ENCODE data around the gene INSL3.

Gene INSL3

GRCh38 chr19:17806945-17807344, 14.4 kb downstream of the INSL3 start:
- H3K79me1 ChIP-seq (ENCODE audit: low read depth, low read length), result no peaks in the 10 kb centered on the region
- H3K18ac ChIP-seq (ENCODE audit: low read length), result no peak overlapping the region
- H3K4ac ChIP-seq (ENCODE audit: low read length), result no peak overlapping the region
- no peak overlapping the region for H4K8ac ChIP-seq (ENCODE audit: low read depth, low read length)
- no peak overlapping the region for H2BK15ac ChIP-seq (ENCODE audit: low read length)
- H3K9ac ChIP-seq (ENCODE audit: low read depth, low read length, poor library complexity), result peak overlapping the region; percentile 21
- DNase-seq (ENCODE audit: low spot score), result no peak
- no peak overlapping the region for H2BK120ac ChIP-seq (ENCODE audit: low read depth, low read length)
- H3K23ac ChIP-seq (ENCODE audit: low read depth, low read length, poor library complexity), result no peak overlapping the region
- no peak overlapping the region for H4K91ac ChIP-seq (ENCODE audit: low read depth, low read length, poor library complexity)
- H3K14ac ChIP-seq (ENCODE audit: low read length), result no peak overlapping the region
- H3K4me2 ChIP-seq (ENCODE audit: insufficient read depth, low read length, poor library complexity, severe bottlenecking), result no peak overlapping the region
- no peaks in the 10 kb centered on the region for H3K9me3 ChIP-seq (replicated peaks in 1 of 2; ENCODE audit: control insufficient read depth in 2 of 2, insufficient read depth in 1 of 2, low read depth in 1 of 2, low read length in 2 of 2)
- no peak overlapping the region for H2AK5ac ChIP-seq (ENCODE audit: low read depth, low read length)
- WGBS, 2 donors (ENCODE audit: extremely low coverage in 2 of 2, insufficient read length in 2 of 2, insufficient replicate concordance in 1 of 2), result no CpG with 5 or more reads among the region's 3 CpGs
- no peak overlapping the region for H2AFZ ChIP-seq (ENCODE audit: low read length)
- peaks cover 0 to 16% (median 0%) of the 10 kb centered on the region in 3 experiments for H3K27me3 ChIP-seq (ENCODE audit: control insufficient read depth in 3 of 3, insufficient read depth in 3 of 3, low read depth in 1 of 3, low read length in 3 of 3)
- no peaks in the 10 kb centered on the region for H3K4me1 ChIP-seq (ENCODE audit: control insufficient read depth in 2 of 2, insufficient read depth in 1 of 2, low read depth in 1 of 2, low read length in 2 of 2)
- H2BK5ac ChIP-seq (ENCODE audit: low read length), result no peak overlapping the region
- H3K27ac ChIP-seq (replicated peaks; ENCODE audit: low read length), result no peak overlapping the region
- no peak overlapping the region for H2BK12ac ChIP-seq (ENCODE audit: low read length)
- no peak overlapping the region for H3K4me3 ChIP-seq (ENCODE audit: low read length in 2 of 2)
- H3K36me3 ChIP-seq (replicated peaks in 1 of 2; ENCODE audit: control insufficient read depth in 2 of 2, insufficient read depth in 2 of 2, low read length in 2 of 2), result no peaks in the 10 kb centered on the region

GRCh38 chr19:17805427-17805826, 15.9 kb downstream of the INSL3 start:
- Histone ChIP-seq H3K4me1 (ENCODE audit: control insufficient read depth in 2 of 2, insufficient read depth in 1 of 2, low read depth in 1 of 2, low read length in 2 of 2) (no peaks in the 10 kb centered on the region), H3K4me2 (ENCODE audit: insufficient read depth, low read length, poor library complexity, severe bottlenecking) (no peak overlapping the region), H2AK5ac (ENCODE audit: low read depth, low read length) (peak overlapping the region; percentile 28), H3K14ac (ENCODE audit: low read length) (no peak overlapping the region), H3K79me1 (ENCODE audit: low read depth, low read length) (no peaks in the 10 kb centered on the region), H3K4ac (ENCODE audit: low read length) (no peak overlapping the region), H2BK12ac (ENCODE audit: low read length) (no peak overlapping the region), H4K8ac (ENCODE audit: low read depth, low read length) (no peak overlapping the region), H2BK120ac (ENCODE audit: low read depth, low read length) (no peak overlapping the region), H3K9me3 (replicated peaks in 1 of 2; ENCODE audit: control insufficient read depth in 2 of 2, insufficient read depth in 1 of 2, low read depth in 1 of 2, low read length in 2 of 2) (no peaks in the 10 kb centered on the region), H2BK5ac (ENCODE audit: low read length) (no peak overlapping the region), H2AFZ (ENCODE audit: low read length) (no peak overlapping the region), H3K23ac (ENCODE audit: low read depth, low read length, poor library complexity) (no peak overlapping the region), H3K18ac (ENCODE audit: low read length) (no peak overlapping the region), H3K9ac (ENCODE audit: low read depth, low read length, poor library complexity) (no peak overlapping the region), H3K36me3 (replicated peaks in 1 of 2; ENCODE audit: control insufficient read depth in 2 of 2, insufficient read depth in 2 of 2, low read length in 2 of 2) (no peaks in the 10 kb centered on the region), H4K91ac (ENCODE audit: low read depth, low read length, poor library complexity) (no peak overlapping the region), H3K27me3 (ENCODE audit: control insufficient read depth in 3 of 3, insufficient read depth in 3 of 3, low read depth in 1 of 3, low read length in 3 of 3) (peaks cover 0 to 15% (median 0%) of the 10 kb centered on the region in 3 experiments), H2BK15ac (ENCODE audit: low read length) (no peak overlapping the region), H3K4me3 (ENCODE audit: low read length in 2 of 2) (peak overlapping the region in 1 of 2 donors; percentile 23), H3K27ac (replicated peaks; ENCODE audit: low read length) (no peak overlapping the region)
- WGBS, 2 donors (ENCODE audit: extremely low coverage in 2 of 2, insufficient read length in 2 of 2, insufficient replicate concordance in 1 of 2), result no CpG with 5 or more reads among the region's 4 CpGs
- DNase-seq (ENCODE audit: low spot score), result no peak

GRCh38 chr19:17803264-17803896, 17.9 kb downstream of the INSL3 start:
- H3K27ac ChIP-seq (replicated peaks; ENCODE audit: low read length), result no peak overlapping the region
- H3K79me1 ChIP-seq (ENCODE audit: low read depth, low read length), result no peaks in the 10 kb centered on the region
- H4K91ac ChIP-seq (ENCODE audit: low read depth, low read length, poor library complexity), result no peak overlapping the region
- H3K14ac ChIP-seq (ENCODE audit: low read length), result peak overlapping the region; percentile 71
- H2AK5ac ChIP-seq (ENCODE audit: low read depth, low read length), result peak overlapping the region; percentile 56
- H3K9ac ChIP-seq (ENCODE audit: low read depth, low read length, poor library complexity), result peak overlapping the region; percentile 30
- H2BK15ac ChIP-seq (ENCODE audit: low read length), result no peak overlapping the region
- H2BK5ac ChIP-seq (ENCODE audit: low read length), result no peak overlapping the region
- no peak overlapping the region for H3K4me3 ChIP-seq (ENCODE audit: low read length in 2 of 2)
- no peak overlapping the region for H3K4me2 ChIP-seq (ENCODE audit: insufficient read depth, low read length, poor library complexity, severe bottlenecking)
- no peak overlapping the region for H2BK12ac ChIP-seq (ENCODE audit: low read length)
- no peaks in the 10 kb centered on the region for H3K36me3 ChIP-seq (replicated peaks in 1 of 2; ENCODE audit: control insufficient read depth in 2 of 2, insufficient read depth in 2 of 2, low read length in 2 of 2)
- peaks cover 0 to 18% (median 0%) of the 10 kb centered on the region in 3 experiments for H3K27me3 ChIP-seq (ENCODE audit: control insufficient read depth in 3 of 3, insufficient read depth in 3 of 3, low read depth in 1 of 3, low read length in 3 of 3)
- peak overlapping the region; percentile 31 for H3K23ac ChIP-seq (ENCODE audit: low read depth, low read length, poor library complexity)
- peak overlapping the region; percentile 87 for H3K18ac ChIP-seq (ENCODE audit: low read length)
- no CpG with 5 or more reads among the region's 14 CpGs for WGBS, 2 donors (ENCODE audit: extremely low coverage in 2 of 2, insufficient read length in 2 of 2, insufficient replicate concordance in 1 of 2)
- H3K9me3 ChIP-seq (replicated peaks in 1 of 2; ENCODE audit: control insufficient read depth in 2 of 2, insufficient read depth in 1 of 2, low read depth in 1 of 2, low read length in 2 of 2), result no peaks in the 10 kb centered on the region
- no peak overlapping the region for H2AFZ ChIP-seq (ENCODE audit: low read length)
- no peak overlapping the region for H2BK120ac ChIP-seq (ENCODE audit: low read depth, low read length)
- DNase-seq (ENCODE audit: low spot score), result no peak
- H3K4me1 ChIP-seq (ENCODE audit: control insufficient read depth in 2 of 2, insufficient read depth in 1 of 2, low read depth in 1 of 2, low read length in 2 of 2), result no peaks in the 10 kb centered on the region
- H4K8ac ChIP-seq (ENCODE audit: low read depth, low read length), result no peak overlapping the region
- no peak overlapping the region for H3K4ac ChIP-seq (ENCODE audit: low read length)

- Histone ChIP-seq H3K4me3 (ENCODE audit: low read length in 2 of 2) (peak overlapping the region in 1 of 2 donors; percentile 12), H2AK5ac (ENCODE audit: low read depth, low read length) (no peak overlapping the region), H3K9ac (ENCODE audit: low read depth, low read length, poor library complexity) (no peak overlapping the region), H3K9me3 (replicated peaks in 1 of 2; ENCODE audit: control insufficient read depth in 2 of 2, insufficient read depth in 1 of 2, low read depth in 1 of 2, low read length in 2 of 2) (no peaks in the 10 kb centered on the region), H4K8ac (ENCODE audit: low read depth, low read length) (no peak overlapping the region), H3K18ac (ENCODE audit: low read length) (no peak overlapping the region), H2BK120ac (ENCODE audit: low read depth, low read length) (no peak overlapping the region), H3K4me2 (ENCODE audit: insufficient read depth, low read length, poor library complexity, severe bottlenecking) (no peak overlapping the region), H2BK15ac (ENCODE audit: low read length) (no peak overlapping the region), H3K79me1 (ENCODE audit: low read depth, low read length) (no peaks in the 10 kb centered on the region), H3K4me1 (ENCODE audit: control insufficient read depth in 2 of 2, insufficient read depth in 1 of 2, low read depth in 1 of 2, low read length in 2 of 2) (no peaks in the 10 kb centered on the region), H4K91ac (ENCODE audit: low read depth, low read length, poor library complexity) (no peak overlapping the region), H3K36me3 (replicated peaks in 1 of 2; ENCODE audit: control insufficient read depth in 2 of 2, insufficient read depth in 2 of 2, low read length in 2 of 2) (no peaks in the 10 kb centered on the region), H3K14ac (ENCODE audit: low read length) (no peak overlapping the region), H2AFZ (ENCODE audit: low read length) (no peak overlapping the region), H3K4ac (ENCODE audit: low read length) (no peak overlapping the region), H3K27ac (replicated peaks; ENCODE audit: low read length) (no peak overlapping the region), H3K23ac (ENCODE audit: low read depth, low read length, poor library complexity) (no peak overlapping the region), H3K27me3 (ENCODE audit: control insufficient read depth in 3 of 3, insufficient read depth in 3 of 3, low read depth in 1 of 3, low read length in 3 of 3) (peaks cover 0 to 27% (median 0%) of the 10 kb centered on the region in 3 experiments), H2BK12ac (ENCODE audit: low read length) (no peak overlapping the region), H2BK5ac (ENCODE audit: low read length) (no peak overlapping the region)
- no peak for DNase-seq (ENCODE audit: low spot score)
- WGBS, 2 donors (ENCODE audit: extremely low coverage in 2 of 2, insufficient read length in 2 of 2, insufficient replicate concordance in 1 of 2), result no CpG with 5 or more reads among the region's 12 CpGs
These were observed 19.0 kb downstream of the INSL3 start for GRCh38 chr19:17802137-17802858.
